Body of pancreas (tissue), 4 donors: ENCODE results near the gene ATP5PO. TPM values are rescaled to one million over a fixed set of nuclear protein-coding genes. Genes with fewer than 3 reads are reported as not detected.

Experiments used
- ATAC-seq: fragments of 150-250 bp; one replicate; pipeline ENCODE4 v1.9.1; 2016
- DNase-seq, 4 donors: peaks; one replicate each; pipeline ENCODE4 v3.0.0-alpha.2; 2019
- H3K27ac ChIP-seq, 4 donors: fragments of 200-600 bp; sonication (generic); 1 replicate in 3 of 4; 2 replicates in 1 of 4; pipeline versions ENCODE4 v1.5.1 to v1.6.1; 2016 to 2019; ENCODE audit warnings: mild to moderate bottlenecking in 1 of 4, mixed read lengths in 1 of 4, moderate library complexity in 1 of 4
- H3K27me3 ChIP-seq, 2 donors: fragments of 200-600 bp; sonication (generic); one replicate each; pipeline ENCODE4 v1.6.0; 2016; ENCODE audit warnings: mild to moderate bottlenecking in 1 of 2
- H3K36me3 ChIP-seq, 2 donors: fragments of 200-600 bp; sonication (generic); replicated peaks in 1 of 2; 2 replicates each; pipeline ENCODE4 v1.5.1; 2016; ENCODE audit warnings: low read depth in 2 of 2; ENCODE audit not compliant: insufficient read depth in 1 of 2
- H3K4me1 ChIP-seq: fragments of 200-600 bp; sonication (generic); one replicate; pipeline ENCODE4 v1.6.0; 2016
- H3K4me3 ChIP-seq, 2 donors: fragments of 200-600 bp; sonication (generic); 1 replicate in 1 of 2; 2 replicates in 1 of 2; pipeline ENCODE4 v1.5.1; 2016 to 2019
- H3K9me3 ChIP-seq, 3 donors: fragments of 200-600 bp; sonication (generic); 1 replicate in 2 of 3; 2 replicates in 1 of 3; pipeline ENCODE4 v1.5.1; 2016
- POLR2A ChIP-seq, 3 donors: fragments of 450-650 bp; IDR thresholded peaks; one replicate each; pipeline ENCODE4 v1.6.1; 2016; ENCODE audit warnings: antibody characterized with exemption in 3 of 3, mild to moderate bottlenecking in 2 of 3
- WGBS, 2 donors: methylation state at CpG; one replicate each; pipeline ENCODE4 v1.1.5; 2017; 5-methylcytosine and 5-hydroxymethylcytosine counted together
- intact Hi-C: fragments of 100-400 bp; cut with DNase I; formaldehyde crosslinking; loops from one replicate; pipeline ENCODE4 v1.15.1; 2023
- total RNA-seq, 2 donors: library from RNA; depleted of rRNA; stranded (reverse); fragments of >200 nt; gene quantifications; one replicate each; pipeline ENCODE4 v1.1.0, GENCODE V29; 2016
- TF ChIP-seq, protein P1 (sequence below), 7 experiments: fragments of 450-650 bp in 4 of 7; fragments of 200-600 bp in 3 of 7; sonication (generic) in 3 of 7; IDR thresholded peaks; one replicate each; pipeline ENCODE4 v1.5.1; 2016 to 2019; ENCODE audit warnings: antibody characterized with exemption in 7 of 7

The ATP5PO gene
- total RNA-seq, 2 donors from 2014 or later: 79.1 to 85.0 TPM

DNA sequence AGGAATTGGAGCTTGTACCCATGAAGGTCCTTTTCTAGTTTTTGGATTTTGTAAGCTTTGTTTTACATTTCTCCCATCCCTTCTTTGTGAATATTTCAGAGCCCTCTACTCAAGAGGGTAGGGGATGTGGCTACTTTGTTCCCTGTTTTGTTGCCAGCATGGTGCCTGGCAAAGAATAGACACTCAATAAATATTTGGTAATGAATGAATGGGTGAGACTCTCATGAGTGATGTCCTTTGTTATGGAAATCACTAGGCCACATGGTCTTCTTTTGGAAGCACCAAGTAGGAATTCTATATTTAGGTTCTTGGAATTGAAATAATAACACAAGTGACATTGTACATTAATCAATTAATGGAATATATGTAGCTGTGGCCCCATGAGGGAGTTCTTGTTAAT, 26.8 kb upstream of the ATP5PO start:
- Histone ChIP-seq H3K9me3 (no peaks in the 10 kb centered on the region), H3K27ac (no peak overlapping the region), H3K4me3 (no peak overlapping the region), H3K36me3 (no peaks in the 10 kb centered on the region), H3K4me1 (peaks cover 4% of the 10 kb centered on the region), H3K27me3 (no peaks in the 10 kb centered on the region)
- TF ChIP-seq, protein P1, sequence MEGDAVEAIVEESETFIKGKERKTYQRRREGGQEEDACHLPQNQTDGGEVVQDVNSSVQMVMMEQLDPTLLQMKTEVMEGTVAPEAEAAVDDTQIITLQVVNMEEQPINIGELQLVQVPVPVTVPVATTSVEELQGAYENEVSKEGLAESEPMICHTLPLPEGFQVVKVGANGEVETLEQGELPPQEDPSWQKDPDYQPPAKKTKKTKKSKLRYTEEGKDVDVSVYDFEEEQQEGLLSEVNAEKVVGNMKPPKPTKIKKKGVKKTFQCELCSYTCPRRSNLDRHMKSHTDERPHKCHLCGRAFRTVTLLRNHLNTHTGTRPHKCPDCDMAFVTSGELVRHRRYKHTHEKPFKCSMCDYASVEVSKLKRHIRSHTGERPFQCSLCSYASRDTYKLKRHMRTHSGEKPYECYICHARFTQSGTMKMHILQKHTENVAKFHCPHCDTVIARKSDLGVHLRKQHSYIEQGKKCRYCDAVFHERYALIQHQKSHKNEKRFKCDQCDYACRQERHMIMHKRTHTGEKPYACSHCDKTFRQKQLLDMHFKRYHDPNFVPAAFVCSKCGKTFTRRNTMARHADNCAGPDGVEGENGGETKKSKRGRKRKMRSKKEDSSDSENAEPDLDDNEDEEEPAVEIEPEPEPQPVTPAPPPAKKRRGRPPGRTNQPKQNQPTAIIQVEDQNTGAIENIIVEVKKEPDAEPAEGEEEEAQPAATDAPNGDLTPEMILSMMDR (IDR thresholded peaks at IDR 0.05): no peak
- no peak for TF ChIP-seq POLR2A (IDR thresholded peaks at IDR 0.05)
- DNase-seq: no peak
- no peak for ATAC-seq
- intact Hi-C loops: no loop called here

DNA sequence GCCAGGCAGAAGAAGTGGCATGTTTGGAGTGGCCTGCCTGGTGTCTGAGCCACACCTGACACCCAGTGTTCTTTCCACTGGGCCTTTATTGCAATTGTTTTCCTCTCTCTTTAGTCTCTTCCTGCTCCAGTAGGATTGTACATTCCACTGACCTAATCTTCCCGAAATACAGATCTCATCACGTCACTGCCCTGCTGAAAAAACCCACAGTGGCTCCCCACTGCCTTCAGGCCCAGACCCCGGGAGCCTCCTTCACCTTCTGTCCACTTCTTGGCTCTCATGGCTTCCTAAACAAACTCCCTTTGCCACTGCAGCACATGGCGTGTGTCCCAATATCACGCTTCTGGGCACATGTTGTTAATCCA, 25.3 kb upstream of the ATP5PO start:
- 77 to 82% methylated on average over 5 of the region's 5 CpGs for WGBS, 2 donors
- Histone ChIP-seq H3K27ac (no peak overlapping the region), H3K4me3 (no peak overlapping the region), H3K9me3 (no peaks in the 10 kb centered on the region), H3K36me3 (no peaks in the 10 kb centered on the region), H3K27me3 (no peaks in the 10 kb centered on the region), H3K4me1 (no peaks in the 10 kb centered on the region)
- DNase-seq (no peak), ATAC-seq (no peak)
- TF ChIP-seq, protein P1 (IDR thresholded peaks at IDR 0.05): no peak
- TF ChIP-seq POLR2A (IDR thresholded peaks at IDR 0.05): no peak
- intact Hi-C loops: no loop called here

DNA sequence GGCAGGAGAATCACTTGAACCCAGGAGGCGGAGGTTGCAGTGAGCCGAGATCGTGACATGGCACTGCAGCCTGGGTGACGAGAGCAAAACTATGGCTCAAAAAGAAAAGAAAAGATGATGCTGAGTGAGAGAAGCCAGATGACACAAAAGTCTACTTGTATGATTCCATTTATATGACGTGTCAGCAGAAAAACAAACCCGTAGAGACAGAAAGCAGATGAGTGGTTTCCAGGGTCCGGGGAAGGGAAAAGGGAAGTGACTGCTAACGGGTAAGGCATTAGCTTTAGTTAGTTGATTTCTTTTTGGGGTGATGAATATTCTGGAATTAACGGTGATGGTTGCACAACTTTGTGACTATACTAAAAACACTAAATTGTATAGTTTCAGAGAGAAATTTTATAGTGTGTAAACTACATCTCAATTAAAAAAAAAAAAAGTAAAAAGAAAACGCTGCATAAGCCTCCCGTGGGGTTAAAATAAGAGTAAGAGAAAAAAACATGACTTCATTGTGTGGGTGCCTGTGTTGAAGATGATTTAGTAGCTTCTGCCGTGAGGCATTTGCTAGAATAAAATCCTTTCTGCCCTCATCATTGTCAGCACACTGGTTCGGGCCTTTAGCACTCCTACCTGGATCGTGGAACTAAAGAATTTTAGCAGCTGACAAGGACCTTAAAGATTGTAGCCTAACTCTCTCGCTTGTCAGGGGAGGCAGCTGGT, 24.7 kb upstream of the ATP5PO start:
- 78 to 82% methylated on average over 15 of the region's 15 CpGs for WGBS, 2 donors
- peak in 1 of 4 donors; percentile 31 for DNase-seq
- no peak overlapping the region for H3K27ac ChIP-seq

DNA sequence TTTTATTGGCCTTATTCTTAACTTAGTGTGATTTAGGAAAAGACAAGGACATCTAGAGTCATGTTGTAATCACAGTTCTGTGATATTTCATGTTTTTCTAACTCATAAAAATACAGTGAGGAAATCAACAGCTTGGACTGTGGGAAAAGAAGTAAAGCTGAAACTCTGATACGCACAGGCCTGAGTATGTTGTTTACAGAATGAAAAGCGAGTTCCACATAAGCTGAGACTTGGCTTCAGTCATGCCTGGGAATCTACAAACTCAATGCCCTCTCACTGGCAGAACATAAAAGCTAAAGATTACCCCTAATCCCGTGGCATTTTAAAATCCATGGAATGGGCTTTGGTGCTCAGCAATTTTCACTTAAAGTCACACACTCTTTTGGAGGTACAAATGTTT, 23.6 kb upstream of the ATP5PO start:
- no peak for ATAC-seq
- no peak for DNase-seq
- 69% methylated on average over 3 of the region's 3 CpGs for WGBS, 2 donors
- TF ChIP-seq, protein P1 (IDR thresholded peaks at IDR 0.05): no peak
- TF ChIP-seq POLR2A (IDR thresholded peaks at IDR 0.05): no peak
- no peaks in the 10 kb centered on the region for H3K27me3 ChIP-seq
- no peak overlapping the region for H3K27ac ChIP-seq
- H3K4me1 ChIP-seq: no peaks in the 10 kb centered on the region
- no peaks in the 10 kb centered on the region for H3K9me3 ChIP-seq
- no peaks in the 10 kb centered on the region for H3K36me3 ChIP-seq
- no peak overlapping the region for H3K4me3 ChIP-seq
- intact Hi-C loops: no loop called here

More for the DNA sequence above, 24.7 kb upstream of the ATP5PO start:
- no peaks in the 10 kb centered on the region for H3K4me1 ChIP-seq
- no peak overlapping the region for H3K4me3 ChIP-seq
- H3K27me3 ChIP-seq: no peaks in the 10 kb centered on the region
- no peaks in the 10 kb centered on the region for H3K9me3 ChIP-seq
- no peak for ATAC-seq
- no peaks in the 10 kb centered on the region for H3K36me3 ChIP-seq
- intact Hi-C loops: no loop called here
- TF ChIP-seq, protein P1 (IDR thresholded peaks at IDR 0.05): no peak
- TF ChIP-seq POLR2A (IDR thresholded peaks at IDR 0.05): no peak

DNA sequence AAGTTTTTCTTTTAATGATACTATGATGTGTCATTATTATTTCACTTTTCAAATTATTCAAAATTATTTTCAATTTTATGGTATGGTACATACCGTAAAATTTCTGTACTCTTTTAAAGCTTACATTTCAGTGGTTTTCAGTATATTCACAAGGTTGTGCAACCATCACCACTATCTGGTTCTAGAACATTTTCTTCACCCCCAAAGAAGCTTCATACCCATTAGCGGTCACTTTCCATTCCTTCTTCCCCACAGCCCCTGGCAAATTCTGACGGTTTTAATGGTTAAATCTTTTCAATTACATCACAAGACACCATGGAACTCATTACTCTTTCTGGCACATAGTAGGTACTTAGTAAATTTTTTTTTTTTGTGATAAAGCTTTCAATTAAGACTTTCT, 22.8 kb upstream of the ATP5PO start:
- Histone ChIP-seq H3K36me3 (no peaks in the 10 kb centered on the region), H3K27me3 (no peaks in the 10 kb centered on the region), H3K4me1 (no peaks in the 10 kb centered on the region), H3K27ac (no peak overlapping the region), H3K9me3 (no peaks in the 10 kb centered on the region), H3K4me3 (no peak overlapping the region)
- intact Hi-C loops: no loop called here
- TF ChIP-seq POLR2A (IDR thresholded peaks at IDR 0.05): no peak
- TF ChIP-seq, protein P1 (IDR thresholded peaks at IDR 0.05): no peak
- DNase-seq (no peak), ATAC-seq (no peak)
- 79 to 86% methylated on average over 3 of the region's 3 CpGs for WGBS, 2 donors
